ENCODE data around the gene GOLGA1. TPM values are rescaled to one million over a fixed set of nuclear protein-coding genes. Genes with fewer than 3 reads are reported as not detected.

GOLGA1 gene
- total and polyA plus RNA-seq, 2 of the 13 experiments (the other 11 are each of a cell fraction or from before 2014, with no cell fraction given) = 12.7 to 15.9 TPM

DNA sequence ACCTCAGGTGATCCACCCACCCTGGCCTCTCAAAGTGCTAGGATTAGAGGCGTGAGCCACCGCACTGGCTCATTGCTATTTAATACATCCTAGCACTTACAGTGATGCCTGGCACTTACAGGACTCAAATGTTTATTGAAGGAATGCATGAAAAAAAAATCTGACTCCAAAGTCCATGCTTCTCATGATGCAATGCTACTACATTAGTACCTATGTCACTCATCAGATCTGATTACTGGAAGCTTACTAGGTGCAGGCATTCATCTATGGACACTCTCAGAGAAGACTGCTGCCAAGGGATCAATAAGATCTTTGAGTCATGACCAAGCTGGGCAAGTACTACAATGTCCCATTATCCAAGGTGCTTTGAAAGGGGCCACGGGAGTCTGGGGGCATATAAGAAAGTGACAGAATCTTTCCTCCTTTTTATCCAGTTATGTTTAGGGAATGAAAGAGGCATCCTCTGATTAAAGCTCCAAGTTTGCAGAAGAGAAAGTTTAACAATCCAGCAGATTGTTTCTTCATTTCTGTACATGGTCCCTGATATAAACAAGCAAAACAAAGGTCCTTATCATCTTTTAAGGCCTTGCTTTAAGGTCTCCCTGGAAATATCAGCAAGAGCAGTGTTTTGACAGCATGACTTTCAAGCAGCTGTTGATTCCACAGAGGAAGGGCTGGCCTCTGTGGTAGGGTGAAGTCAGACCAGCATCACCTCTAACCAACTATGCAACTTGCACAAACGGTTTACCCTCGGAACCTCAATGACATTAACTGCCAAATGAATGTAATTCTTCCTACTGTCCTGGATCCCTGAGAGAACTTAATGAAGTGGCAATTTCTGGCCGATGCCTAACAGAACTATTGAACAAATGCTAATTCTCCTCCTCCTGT, 43.1 kb downstream of the GOLGA1 start (continued):
- TF ChIP-seq SKI (IDR thresholded peaks at IDR 0.05; ENCODE audit: partially characterized antibody) (no peak), ZNF281 (CRISPR knock-in tag; IDR thresholded peaks at IDR 0.05; ENCODE audit: borderline replicate concordance) (peak; percentile 21; the same call in 1 of the 2 replicates), ZNF552 (CRISPR knock-in tag; IDR thresholded peaks at IDR 0.05; ENCODE audit: borderline replicate concordance) (no peak), POLR2AphosphoS5 (IDR thresholded peaks at IDR 0.05; ENCODE audit: low read depth, low read length) (no peak), HOXA7 (CRISPR knock-in tag; IDR thresholded peaks at IDR 0.05) (no peak), NFE2L2 (IDR thresholded peaks at IDR 0.05; ENCODE audit: low read length) (no peak), BCL6 (CRISPR knock-in tag; IDR thresholded peaks at IDR 0.05) (peak; percentile 57; the same call in 1 of the 2 replicates), NFYC (CRISPR knock-in tag; IDR thresholded peaks at IDR 0.05) (no peak), HNRNPL (IDR thresholded peaks at IDR 0.05; ENCODE audit: low read depth, low read length) (no peak), CHD4 (IDR thresholded peaks at IDR 0.05; ENCODE audit: borderline replicate concordance, low read length) (peak; percentile 82; the same call in 1 of the 2 replicates), ZNF496 (CRISPR knock-in tag; IDR thresholded peaks at IDR 0.05; ENCODE audit: insufficient replicate concordance) (no peak), ZNF180 (CRISPR knock-in tag; IDR thresholded peaks at IDR 0.05; ENCODE audit: borderline replicate concordance, low read depth) (no peak), ZGPAT (CRISPR knock-in tag; IDR thresholded peaks at IDR 0.05) (peak; percentile 63; the same call in 1 of the 2 replicates), ERF (CRISPR knock-in tag; IDR thresholded peaks at IDR 0.05) (no peak)
- TF ChIP-seq, protein P1, sequence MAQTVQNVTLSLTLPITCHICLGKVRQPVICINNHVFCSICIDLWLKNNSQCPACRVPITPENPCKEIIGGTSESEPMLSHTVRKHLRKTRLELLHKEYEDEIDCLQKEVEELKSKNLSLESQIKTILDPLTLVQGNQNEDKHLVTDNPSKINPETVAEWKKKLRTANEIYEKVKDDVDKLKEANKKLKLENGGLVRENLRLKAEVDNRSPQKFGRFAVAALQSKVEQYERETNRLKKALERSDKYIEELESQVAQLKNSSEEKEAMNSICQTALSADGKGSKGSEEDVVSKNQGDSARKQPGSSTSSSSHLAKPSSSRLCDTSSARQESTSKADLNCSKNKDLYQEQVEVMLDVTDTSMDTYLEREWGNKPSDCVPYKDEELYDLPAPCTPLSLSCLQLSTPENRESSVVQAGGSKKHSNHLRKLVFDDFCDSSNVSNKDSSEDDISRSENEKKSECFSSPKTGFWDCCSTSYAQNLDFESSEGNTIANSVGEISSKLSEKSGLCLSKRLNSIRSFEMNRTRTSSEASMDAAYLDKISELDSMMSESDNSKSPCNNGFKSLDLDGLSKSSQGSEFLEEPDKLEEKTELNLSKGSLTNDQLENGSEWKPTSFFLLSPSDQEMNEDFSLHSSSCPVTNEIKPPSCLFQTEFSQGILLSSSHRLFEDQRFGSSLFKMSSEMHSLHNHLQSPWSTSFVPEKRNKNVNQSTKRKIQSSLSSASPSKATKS (CRISPR knock-in tag; IDR thresholded peaks at IDR 0.05) = no peak
- TF ChIP-seq, protein P2, sequence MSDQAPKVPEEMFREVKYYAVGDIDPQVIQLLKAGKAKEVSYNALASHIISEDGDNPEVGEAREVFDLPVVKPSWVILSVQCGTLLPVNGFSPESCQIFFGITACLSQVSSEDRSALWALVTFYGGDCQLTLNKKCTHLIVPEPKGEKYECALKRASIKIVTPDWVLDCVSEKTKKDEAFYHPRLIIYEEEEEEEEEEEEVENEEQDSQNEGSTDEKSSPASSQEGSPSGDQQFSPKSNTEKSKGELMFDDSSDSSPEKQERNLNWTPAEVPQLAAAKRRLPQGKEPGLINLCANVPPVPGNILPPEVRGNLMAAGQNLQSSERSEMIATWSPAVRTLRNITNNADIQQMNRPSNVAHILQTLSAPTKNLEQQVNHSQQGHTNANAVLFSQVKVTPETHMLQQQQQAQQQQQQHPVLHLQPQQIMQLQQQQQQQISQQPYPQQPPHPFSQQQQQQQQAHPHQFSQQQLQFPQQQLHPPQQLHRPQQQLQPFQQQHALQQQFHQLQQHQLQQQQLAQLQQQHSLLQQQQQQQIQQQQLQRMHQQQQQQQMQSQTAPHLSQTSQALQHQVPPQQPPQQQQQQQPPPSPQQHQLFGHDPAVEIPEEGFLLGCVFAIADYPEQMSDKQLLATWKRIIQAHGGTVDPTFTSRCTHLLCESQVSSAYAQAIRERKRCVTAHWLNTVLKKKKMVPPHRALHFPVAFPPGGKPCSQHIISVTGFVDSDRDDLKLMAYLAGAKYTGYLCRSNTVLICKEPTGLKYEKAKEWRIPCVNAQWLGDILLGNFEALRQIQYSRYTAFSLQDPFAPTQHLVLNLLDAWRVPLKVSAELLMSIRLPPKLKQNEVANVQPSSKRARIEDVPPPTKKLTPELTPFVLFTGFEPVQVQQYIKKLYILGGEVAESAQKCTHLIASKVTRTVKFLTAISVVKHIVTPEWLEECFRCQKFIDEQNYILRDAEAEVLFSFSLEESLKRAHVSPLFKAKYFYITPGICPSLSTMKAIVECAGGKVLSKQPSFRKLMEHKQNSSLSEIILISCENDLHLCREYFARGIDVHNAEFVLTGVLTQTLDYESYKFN (CRISPR knock-in tag; conservative IDR thresholded peaks at IDR 0.05) = peak; percentile 76
- TF ChIP-seq, protein P3, sequence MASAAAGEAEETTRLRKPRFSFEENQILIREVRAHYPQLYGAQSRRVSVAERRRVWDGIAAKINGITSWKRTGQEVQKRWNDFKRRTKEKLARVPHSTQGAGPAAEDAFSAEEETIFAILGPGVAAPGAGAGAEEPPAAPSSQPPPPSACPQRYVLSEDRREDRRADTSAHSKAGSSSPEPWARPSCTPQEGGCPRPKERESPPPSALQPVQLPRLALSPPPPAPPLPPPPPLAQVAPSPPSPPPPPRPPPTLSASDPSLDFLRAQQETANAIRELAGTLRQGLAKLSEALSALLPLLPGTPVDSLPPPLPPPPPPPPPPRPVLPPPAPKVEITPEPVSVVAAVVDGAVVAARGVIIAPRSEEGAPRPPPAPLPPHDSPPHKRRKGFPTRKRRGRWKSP (CRISPR knock-in tag; IDR thresholded peaks at IDR 0.05) = peak; percentile 54; the same call in 1 of the 2 replicates

Data from HepG2 (cell line).